ENCODE measurements around the gene KMT5C. TPM values are rescaled to one million over a fixed set of nuclear protein-coding genes. Genes with fewer than 3 reads are reported as not detected.
A peak's percentile ranks its signal among the peaks of the same experiment; 100 is the strongest.

KMT5C gene
- total and polyA plus RNA-seq, 9 donors, result 13.4 to 34.1 (median 23.2) TPM

- Histone ChIP-seq H3K4me1 (ENCODE audit: control insufficient read depth, insufficient read depth, low read length) (peaks cover 46% of the 10 kb centered on the region), H3K9me3 (replicated peaks; ENCODE audit: control insufficient read depth, low read depth, low read length) (no peaks in the 10 kb centered on the region), H3K4me3 (ENCODE audit: low read length) (peak overlapping the region; percentile 98), H3K27ac (ENCODE audit: low read length) (peak overlapping the region; percentile 99), H3K27me3 (ENCODE audit: control insufficient read depth, insufficient read depth, low read length) (no peaks in the 10 kb centered on the region), H3K36me3 (ENCODE audit: control insufficient read depth, insufficient read depth, low read length) (peaks cover 37% of the 10 kb centered on the region)
- 6% methylated on average over 20 of the region's 34 CpGs for WGBS (ENCODE audit: insufficient coverage)
- DNase-seq, result peak; percentile 99
Observed at GRCh38 chr19:55384920-55385723, 45.4 kb downstream of the KMT5C start.

GRCh38 chr19:55385724-55386492 lies 46.2 kb downstream of the KMT5C start, which contains the start of gene RPL28:
Gene RPL28, plus strand, starts transcription at chr19:55385932. Its CDS starts 426 bp downstream, at chr19:55386358.
- peaks cover 43% of the 10 kb centered on the region for H3K36me3 ChIP-seq (ENCODE audit: control insufficient read depth, insufficient read depth, low read length)
- DNase-seq, result peak; percentile 99
- H3K4me1 ChIP-seq (ENCODE audit: control insufficient read depth, insufficient read depth, low read length), result peaks cover 47% of the 10 kb centered on the region
- under 1% methylated on average over 66 of the region's 68 CpGs for WGBS (ENCODE audit: insufficient coverage)
- peak within 1 kb of the TSS; percentile 99 for H3K27ac ChIP-seq (ENCODE audit: low read length)
- peak within 1 kb of the TSS; percentile 98 for H3K4me3 ChIP-seq (ENCODE audit: low read length)
- H3K27me3 ChIP-seq (ENCODE audit: control insufficient read depth, insufficient read depth, low read length), result no peaks in the 10 kb centered on the region
- H3K9me3 ChIP-seq (replicated peaks; ENCODE audit: control insufficient read depth, low read depth, low read length), result no peaks in the 10 kb centered on the region

- Histone ChIP-seq H3K36me3 (ENCODE audit: control insufficient read depth, insufficient read depth, low read length) (peaks cover 49% of the 10 kb centered on the region), H3K9me3 (replicated peaks; ENCODE audit: control insufficient read depth, low read depth, low read length) (no peaks in the 10 kb centered on the region), H3K27ac (ENCODE audit: low read length) (peak overlapping the region; percentile 90), H3K4me3 (ENCODE audit: low read length) (peak overlapping the region; percentile 98), H3K4me1 (ENCODE audit: control insufficient read depth, insufficient read depth, low read length) (peaks cover 51% of the 10 kb centered on the region), H3K27me3 (ENCODE audit: control insufficient read depth, insufficient read depth, low read length) (no peaks in the 10 kb centered on the region)
- DNase-seq, result no peak
- WGBS (ENCODE audit: insufficient coverage), result 2% methylated on average over 33 of the region's 33 CpGs
Observed at GRCh38 chr19:55386493-55386971, 46.9 kb downstream of the KMT5C start.

- 82% methylated on average over 10 of the region's 24 CpGs for WGBS (ENCODE audit: insufficient coverage)
- peaks cover 51% of the 10 kb centered on the region for H3K4me1 ChIP-seq (ENCODE audit: control insufficient read depth, insufficient read depth, low read length)
- no peak overlapping the region for H3K27ac ChIP-seq (ENCODE audit: low read length)
Observed at GRCh38 chr19:55387736-55388497, 48.2 kb downstream of the KMT5C start.

DNA sequence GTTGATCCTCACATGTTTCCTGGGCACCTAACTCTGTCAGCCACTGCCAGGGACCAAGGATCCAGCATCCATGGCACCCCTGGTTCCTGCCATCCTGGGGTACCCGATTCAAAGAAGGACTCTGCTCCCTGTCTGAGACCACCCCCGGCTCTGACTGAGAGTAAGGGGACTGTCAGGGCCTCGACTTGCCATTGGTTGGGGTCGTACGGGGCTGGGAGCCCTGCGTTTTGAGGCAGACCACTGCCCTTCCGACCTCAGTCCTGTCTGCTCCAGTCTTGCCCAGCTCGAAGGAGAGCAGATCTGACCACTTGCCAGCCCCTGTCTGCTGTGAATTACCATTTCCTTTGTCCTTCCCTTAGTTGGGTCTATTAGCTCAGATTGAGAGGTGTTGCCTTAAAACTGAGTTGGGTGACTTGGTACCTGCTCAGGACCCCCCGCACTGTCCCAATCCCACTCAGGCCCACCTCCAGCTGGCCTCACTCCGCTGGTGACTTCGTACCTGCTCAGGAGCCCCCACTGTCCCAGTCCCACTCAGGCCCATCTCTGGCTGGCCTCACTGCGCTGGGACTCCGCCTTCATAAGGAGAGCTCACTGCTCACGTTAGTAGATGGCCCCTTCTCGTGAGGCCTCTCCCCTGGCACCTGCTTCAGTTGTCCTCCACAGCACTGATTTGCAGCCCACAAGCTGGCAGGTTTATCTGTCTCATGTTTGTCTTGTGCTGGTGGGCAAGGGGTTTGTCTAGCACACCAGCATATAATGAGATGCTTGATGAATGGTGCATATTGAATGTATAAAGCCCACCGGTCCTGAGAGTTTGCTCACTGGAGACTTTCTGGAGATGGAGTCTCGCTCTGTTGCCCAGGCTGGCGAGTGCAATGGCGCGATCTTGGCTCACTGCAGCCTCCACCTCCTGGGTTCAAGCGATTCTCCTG lies 50.0 kb downstream of the KMT5C start:
- peaks cover 50% of the 10 kb centered on the region for H3K36me3 ChIP-seq (ENCODE audit: control insufficient read depth, insufficient read depth, low read length)
- no peak overlapping the region for H3K27ac ChIP-seq (ENCODE audit: low read length)
- H3K4me3 ChIP-seq (ENCODE audit: low read length), result no peak overlapping the region
- no peaks in the 10 kb centered on the region for H3K9me3 ChIP-seq (replicated peaks; ENCODE audit: control insufficient read depth, low read depth, low read length)
- DNase-seq, result no peak
- H3K4me1 ChIP-seq (ENCODE audit: control insufficient read depth, insufficient read depth, low read length), result peaks cover 41% of the 10 kb centered on the region
- no peaks in the 10 kb centered on the region for H3K27me3 ChIP-seq (ENCODE audit: control insufficient read depth, insufficient read depth, low read length)
- 75% methylated on average over 14 of the region's 21 CpGs for WGBS (ENCODE audit: insufficient coverage)

More at GRCh38 chr19:55387736-55388497, 48.2 kb downstream of the KMT5C start:
- peaks cover 50% of the 10 kb centered on the region for H3K36me3 ChIP-seq (ENCODE audit: control insufficient read depth, insufficient read depth, low read length)
- no peaks in the 10 kb centered on the region for H3K27me3 ChIP-seq (ENCODE audit: control insufficient read depth, insufficient read depth, low read length)
- no peak overlapping the region for H3K4me3 ChIP-seq (ENCODE audit: low read length)
- H3K9me3 ChIP-seq (replicated peaks; ENCODE audit: control insufficient read depth, low read depth, low read length), result no peaks in the 10 kb centered on the region
- DNase-seq, result no peak

DNA sequence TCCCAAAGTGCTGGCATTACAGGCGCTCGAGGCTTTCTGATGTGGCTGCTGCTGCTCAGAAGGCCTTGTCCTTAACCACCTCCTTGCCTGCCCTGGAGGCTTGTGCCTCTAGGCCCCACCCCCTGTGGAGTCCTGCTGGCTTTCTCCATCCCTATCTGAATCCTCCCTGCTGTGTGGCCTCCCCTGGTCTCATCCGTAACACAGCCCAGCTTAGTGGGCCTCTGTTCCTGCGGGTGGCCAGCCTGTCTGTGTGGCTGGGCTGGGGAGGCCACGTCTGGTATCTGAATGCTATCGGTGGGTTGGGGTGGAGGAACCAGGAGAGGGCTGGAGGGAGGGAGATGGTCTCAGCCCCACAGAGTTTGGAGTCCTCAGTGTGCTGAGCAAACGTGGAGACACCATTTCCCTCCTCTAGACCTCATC lies 50.8 kb downstream of the KMT5C start:
- H3K27ac ChIP-seq (ENCODE audit: low read length), result peak overlapping the region; percentile 7
- no peak for DNase-seq
- 67% methylated on average over 3 of the region's 7 CpGs for WGBS (ENCODE audit: insufficient coverage)
- no peaks in the 10 kb centered on the region for H3K9me3 ChIP-seq (replicated peaks; ENCODE audit: control insufficient read depth, low read depth, low read length)
- no peak overlapping the region for H3K4me3 ChIP-seq (ENCODE audit: low read length)
- peaks cover 50% of the 10 kb centered on the region for H3K36me3 ChIP-seq (ENCODE audit: control insufficient read depth, insufficient read depth, low read length)
- no peaks in the 10 kb centered on the region for H3K27me3 ChIP-seq (ENCODE audit: control insufficient read depth, insufficient read depth, low read length)
- peaks cover 36% of the 10 kb centered on the region for H3K4me1 ChIP-seq (ENCODE audit: control insufficient read depth, insufficient read depth, low read length)

DNA sequence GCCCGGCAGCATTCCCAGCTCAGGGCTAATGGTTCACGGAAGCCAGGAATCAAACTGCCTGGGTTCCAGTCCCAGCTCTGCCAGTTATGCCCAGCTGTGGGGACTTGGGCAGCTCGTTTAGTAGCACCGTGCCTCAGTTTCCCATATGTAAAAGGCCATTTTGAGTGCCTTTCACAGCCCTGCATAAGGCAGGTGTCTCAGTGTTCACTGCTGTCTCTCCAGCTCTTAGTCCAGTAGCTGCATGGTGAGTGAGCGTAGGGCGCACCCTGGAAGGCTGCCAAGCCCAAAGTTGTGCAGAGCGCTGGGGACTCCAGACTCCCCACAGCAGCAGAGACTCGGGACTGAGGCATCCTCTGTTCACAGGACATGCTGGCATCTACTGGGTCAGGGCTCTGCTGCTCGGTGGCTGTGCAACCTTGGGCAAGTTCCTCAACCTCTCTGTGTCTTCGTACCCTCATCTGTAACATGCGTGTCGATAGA lies 51.6 kb downstream of the KMT5C start:
- Histone ChIP-seq H3K9me3 (replicated peaks; ENCODE audit: control insufficient read depth, low read depth, low read length) (no peaks in the 10 kb centered on the region), H3K27ac (ENCODE audit: low read length) (no peak overlapping the region), H3K4me3 (ENCODE audit: low read length) (no peak overlapping the region), H3K4me1 (ENCODE audit: control insufficient read depth, insufficient read depth, low read length) (peaks cover 36% of the 10 kb centered on the region), H3K27me3 (ENCODE audit: control insufficient read depth, insufficient read depth, low read length) (no peaks in the 10 kb centered on the region), H3K36me3 (ENCODE audit: control insufficient read depth, insufficient read depth, low read length) (peaks cover 50% of the 10 kb centered on the region)
- DNase-seq, result no peak
- 66% methylated on average over 7 of the region's 12 CpGs for WGBS (ENCODE audit: insufficient coverage)

DNA sequence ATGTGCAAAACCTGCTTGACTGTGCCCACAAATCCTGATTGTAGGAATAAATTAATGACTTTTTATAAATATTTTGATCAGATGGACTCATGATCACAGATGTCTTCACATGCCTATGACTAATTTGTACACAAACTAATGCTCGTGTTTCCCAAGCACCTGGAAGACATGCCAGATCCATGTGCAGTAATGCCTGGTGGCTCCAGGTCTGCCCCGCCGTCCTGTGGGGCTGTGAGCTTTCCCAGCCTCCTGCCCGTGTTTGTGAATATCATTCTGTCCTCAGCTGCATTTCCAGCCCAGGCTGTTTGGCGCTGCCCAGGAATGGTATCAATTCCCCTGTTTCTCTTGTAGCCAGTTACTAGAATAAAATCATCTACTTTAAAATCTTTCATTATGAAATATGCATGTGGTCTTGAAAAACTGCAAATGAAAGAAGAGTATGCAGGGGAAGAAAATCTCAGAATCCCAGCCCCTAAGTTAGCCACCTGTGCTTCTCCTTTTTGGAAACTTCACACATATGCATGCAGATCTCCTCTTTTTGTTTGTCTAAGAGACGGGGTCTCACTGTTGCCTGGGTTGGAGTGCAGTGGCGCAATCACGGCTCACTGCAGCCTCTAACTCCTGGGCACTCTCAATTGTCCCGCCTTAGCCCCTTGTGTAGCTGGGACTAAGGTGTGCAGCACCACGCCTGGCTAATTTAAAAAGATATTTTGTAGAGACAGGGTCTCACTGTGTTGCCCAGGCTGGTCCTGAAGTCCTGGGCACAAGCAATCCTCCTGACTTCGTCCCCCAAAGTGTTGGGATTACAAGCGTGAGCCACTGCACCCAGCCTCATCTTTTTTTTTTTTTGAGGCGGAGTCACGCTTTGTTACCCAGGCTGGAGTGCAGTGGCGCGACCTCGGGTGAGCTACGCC lies 52.3 kb downstream of the KMT5C start:
- WGBS (ENCODE audit: insufficient coverage), result 64% methylated on average over 12 of the region's 18 CpGs

More for the DNA sequence above, 52.3 kb downstream of the KMT5C start:
- H3K4me1 ChIP-seq (ENCODE audit: control insufficient read depth, insufficient read depth, low read length), result peaks cover 29% of the 10 kb centered on the region
- H3K36me3 ChIP-seq (ENCODE audit: control insufficient read depth, insufficient read depth, low read length), result peaks cover 45% of the 10 kb centered on the region
- H3K27ac ChIP-seq (ENCODE audit: low read length), result no peak overlapping the region
- no peaks in the 10 kb centered on the region for H3K27me3 ChIP-seq (ENCODE audit: control insufficient read depth, insufficient read depth, low read length)
- H3K9me3 ChIP-seq (replicated peaks; ENCODE audit: control insufficient read depth, low read depth, low read length), result no peaks in the 10 kb centered on the region
- H3K4me3 ChIP-seq (ENCODE audit: low read length), result no peak overlapping the region
- no peak for DNase-seq

All from muscle of leg (tissue), 11 donors.